ENCODE data around the gene GDPGP1.

GDPGP1 gene

DNA sequence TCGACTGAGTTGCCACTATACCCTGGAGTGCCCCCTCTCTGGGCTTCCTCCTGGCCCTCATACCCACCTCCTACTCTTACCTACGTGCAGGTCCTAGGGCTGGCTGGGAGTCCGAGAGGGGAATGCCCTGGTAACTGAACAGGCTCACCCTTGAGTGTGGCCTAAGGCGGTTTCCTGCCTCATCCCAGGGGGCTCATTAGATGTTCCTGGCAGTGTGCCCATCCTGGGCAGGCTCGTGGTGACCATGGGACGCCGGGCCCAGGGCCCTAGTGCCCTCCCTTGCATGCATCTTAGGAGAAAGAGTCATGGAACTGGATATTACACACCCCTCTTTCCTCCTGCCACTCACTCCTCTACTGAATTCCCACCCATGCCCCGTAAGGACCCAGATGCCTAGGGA lies 30.1 kb upstream of the GDPGP1 start:
- in situ Hi-C loops (cut with HindIII; ENCODE audit: low sequenced_read_pairs): no loop called here

DNA sequence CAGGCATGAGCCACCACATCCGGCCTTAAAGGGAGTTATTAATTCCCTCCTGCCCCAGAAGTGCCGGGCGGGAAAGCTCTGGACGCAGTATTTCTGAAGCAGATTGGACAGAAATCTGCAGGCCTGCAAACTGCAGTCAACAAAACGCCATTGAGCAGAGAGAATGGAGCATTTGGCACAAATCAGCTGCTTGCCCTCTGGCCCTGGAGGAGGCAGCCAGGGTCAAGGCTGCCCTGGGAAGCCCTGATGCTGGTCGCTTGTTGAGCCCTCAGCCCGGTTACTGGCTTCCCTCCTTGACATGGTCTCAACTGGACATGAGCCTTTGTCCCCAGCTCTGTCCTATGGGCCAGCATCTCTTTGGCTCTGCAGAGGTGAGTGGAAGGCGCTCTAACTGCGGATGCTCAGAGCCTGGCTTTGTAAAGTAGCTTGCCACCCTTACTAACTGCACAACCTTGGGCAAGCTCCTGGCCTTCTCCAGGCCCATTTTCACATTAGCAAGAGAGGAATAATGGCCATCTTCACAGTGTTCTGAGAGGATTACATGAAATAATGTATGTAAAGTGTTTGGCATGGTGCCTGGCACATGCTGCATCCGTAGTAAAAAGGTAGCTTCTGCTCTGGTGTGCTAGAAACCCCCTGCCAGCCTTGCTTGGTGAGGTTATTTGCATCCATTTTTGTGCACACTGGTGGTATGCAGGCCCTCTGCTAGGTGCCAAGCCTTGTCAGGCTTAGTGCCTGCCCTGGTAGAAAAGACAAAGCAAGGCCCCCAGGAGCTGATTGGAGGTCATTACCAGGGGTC lies 28.8 kb upstream of the GDPGP1 start:
- in situ Hi-C loops (cut with HindIII; ENCODE audit: low sequenced_read_pairs): no loop called here

DNA sequence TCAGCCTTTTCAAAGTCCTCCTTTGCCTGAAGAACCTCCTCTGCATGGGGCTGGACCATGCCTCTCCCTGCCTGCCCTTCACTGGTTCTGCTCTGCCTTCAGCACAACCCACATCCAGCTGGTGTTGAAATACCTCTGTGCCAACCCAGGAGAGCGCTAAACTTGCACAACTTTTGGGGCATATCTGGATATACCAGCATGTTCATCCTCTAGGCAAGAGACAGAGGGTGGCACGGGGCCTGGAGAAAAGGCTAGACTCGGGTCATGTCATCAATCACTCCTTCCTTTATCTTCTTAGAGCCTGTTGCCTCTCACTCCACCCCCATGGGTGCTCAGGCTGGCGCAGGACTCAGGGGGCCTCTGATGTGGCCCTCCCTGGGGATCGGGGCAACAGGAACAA lies 28.1 kb upstream of the GDPGP1 start:
- in situ Hi-C loops (cut with HindIII; ENCODE audit: low sequenced_read_pairs): no loop called here

DNA sequence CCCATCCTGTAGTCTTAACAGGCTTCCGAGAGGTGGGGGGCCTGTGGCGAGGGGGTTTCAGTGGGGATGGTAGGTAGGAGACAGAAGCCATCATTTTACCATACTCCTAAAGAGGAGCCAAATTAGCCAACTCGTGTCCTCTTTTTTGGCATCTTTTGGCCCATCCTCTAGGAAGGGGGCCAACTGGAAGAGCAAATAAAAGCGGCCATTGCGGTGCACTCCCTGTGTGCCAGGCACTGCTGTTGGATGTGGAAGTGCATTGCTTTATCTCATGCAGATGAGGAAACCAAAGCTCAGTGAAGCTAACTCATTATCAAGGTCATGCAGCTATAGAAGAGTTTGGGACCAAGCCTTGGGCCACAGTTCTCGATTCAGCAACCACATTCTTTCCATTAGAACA lies 26.8 kb upstream of the GDPGP1 start:
- in situ Hi-C loops (cut with HindIII; ENCODE audit: low sequenced_read_pairs): no loop called here

DNA sequence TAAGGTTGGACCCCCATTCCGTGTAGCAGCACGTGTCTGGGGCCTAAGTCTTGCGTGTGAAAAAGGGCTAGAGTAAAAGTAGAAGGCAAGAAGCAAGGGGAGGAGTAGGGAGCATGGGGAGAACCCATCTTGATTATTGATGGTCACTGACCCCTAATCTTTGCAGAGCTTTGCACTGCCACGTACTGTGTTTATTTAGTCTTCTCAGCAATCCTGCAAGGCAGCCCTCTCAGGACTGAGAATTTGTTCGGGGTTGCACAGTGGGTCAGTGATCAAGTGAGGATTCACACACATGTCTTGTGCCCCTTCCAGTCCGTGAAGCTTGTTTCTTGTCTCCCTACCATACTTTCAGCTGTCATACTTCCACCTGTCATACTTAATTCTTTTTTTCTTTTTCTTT lies 25.7 kb upstream of the GDPGP1 start:
- in situ Hi-C loops (cut with HindIII; ENCODE audit: low sequenced_read_pairs): no loop called here

DNA sequence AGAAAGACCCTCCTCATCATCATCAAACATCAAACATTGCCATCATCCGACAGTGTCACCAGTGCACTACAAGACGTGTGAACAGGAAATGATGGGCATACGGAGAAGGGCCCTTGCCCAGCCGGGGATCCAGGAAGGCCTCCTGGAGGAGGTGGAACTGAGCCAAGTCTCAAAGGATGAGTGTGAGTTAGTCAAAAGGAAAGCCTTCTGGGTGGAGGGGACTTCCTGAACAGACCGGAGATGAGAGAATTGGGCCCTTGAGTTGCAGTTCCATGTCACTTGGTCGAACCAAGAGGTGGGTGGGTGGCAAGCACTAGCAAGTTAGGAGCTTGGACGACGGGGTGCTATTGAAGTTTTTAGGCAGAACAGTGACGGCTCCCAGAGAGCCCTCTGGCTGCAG lies 24.4 kb upstream of the GDPGP1 start:
- in situ Hi-C loops (cut with HindIII; ENCODE audit: low sequenced_read_pairs): no loop called here

DNA sequence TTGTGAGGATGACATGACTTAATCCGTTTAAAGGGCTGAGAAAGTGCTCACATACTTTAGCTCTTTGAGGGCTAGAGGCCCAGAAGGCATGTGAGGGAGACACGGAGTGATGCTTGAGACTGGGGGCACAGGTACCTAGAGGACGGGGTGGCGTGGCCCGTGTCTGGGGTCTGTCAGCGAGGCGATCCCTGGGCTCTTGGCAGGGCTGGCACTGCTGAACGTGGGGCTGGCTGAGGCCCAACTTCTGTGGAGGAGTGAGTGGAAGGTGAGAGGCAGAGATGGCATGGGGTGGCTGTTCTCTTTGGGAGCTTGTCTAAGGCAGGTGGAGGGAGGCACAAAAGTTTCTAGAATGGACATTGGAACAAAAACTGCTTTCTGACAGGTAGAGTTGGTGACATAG lies 23.4 kb upstream of the GDPGP1 start:
- in situ Hi-C loops (cut with HindIII; ENCODE audit: low sequenced_read_pairs): loop anchor here (10.0 kb wide), 1 partner anchor 66 kb away; no protein-coding TSS in a partner anchor

DNA sequence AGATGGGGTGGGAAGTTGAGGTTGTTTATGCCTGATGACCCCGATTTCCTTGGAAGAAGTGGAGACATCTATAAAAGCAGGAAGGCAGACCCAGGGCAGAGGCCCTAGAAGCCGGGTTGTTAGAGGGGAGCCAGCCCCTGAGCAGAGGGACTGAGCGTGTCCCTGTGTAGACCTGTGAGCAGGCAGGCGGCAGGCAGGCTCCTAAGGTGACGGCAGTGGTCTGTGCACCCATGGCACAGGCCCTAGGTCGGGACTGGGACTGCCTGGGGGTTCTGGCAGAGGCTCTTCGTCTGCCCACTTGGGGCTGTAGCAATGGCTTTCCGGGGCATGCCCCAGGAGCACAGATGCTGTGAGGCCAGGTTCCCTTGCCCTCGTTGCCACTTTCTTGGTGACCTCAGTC lies 23.0 kb upstream of the GDPGP1 start:
- in situ Hi-C loops (cut with HindIII; ENCODE audit: low sequenced_read_pairs): loop anchor here (10.0 kb wide), 1 partner anchor 66 kb away; no protein-coding TSS in a partner anchor

DNA sequence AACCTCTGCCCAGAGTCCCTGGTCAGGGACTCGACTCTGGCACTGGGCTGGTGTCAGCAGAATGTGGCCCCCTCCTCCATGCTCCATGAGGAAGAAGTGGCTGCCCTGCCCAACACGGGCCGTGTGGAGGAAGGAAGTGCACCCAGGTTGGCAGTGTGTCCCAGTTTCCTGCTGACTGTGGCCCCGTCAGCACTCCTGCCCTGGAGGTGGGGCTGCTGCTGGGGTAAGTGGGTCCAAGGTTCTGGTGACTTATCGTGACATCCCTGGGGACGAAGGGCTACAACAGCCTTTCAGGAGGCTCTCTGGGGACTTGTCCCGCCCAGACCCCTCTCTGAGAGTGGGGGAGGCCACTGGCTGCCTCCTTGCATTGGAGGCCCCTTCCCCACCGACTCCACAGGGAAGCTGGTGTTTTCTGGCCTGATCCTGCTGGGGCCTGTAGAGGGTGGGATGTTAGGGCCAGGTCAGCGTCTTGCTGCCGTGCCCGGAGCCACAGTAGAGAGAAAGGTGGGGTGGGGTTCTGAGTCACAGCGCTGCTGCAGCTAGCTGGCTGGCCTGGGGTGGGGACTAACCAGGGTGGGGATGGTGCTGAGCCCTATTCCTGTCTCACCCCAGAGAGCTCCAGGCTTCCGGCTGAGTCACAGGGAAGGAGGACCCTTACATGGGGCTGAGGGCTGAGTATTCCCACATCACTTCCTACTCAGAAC lies 22.4 kb upstream of the GDPGP1 start:
- in situ Hi-C loops (cut with HindIII; ENCODE audit: low sequenced_read_pairs): loop anchor here (10.0 kb wide), 1 partner anchor 67 kb away; no protein-coding TSS in a partner anchor

DNA sequence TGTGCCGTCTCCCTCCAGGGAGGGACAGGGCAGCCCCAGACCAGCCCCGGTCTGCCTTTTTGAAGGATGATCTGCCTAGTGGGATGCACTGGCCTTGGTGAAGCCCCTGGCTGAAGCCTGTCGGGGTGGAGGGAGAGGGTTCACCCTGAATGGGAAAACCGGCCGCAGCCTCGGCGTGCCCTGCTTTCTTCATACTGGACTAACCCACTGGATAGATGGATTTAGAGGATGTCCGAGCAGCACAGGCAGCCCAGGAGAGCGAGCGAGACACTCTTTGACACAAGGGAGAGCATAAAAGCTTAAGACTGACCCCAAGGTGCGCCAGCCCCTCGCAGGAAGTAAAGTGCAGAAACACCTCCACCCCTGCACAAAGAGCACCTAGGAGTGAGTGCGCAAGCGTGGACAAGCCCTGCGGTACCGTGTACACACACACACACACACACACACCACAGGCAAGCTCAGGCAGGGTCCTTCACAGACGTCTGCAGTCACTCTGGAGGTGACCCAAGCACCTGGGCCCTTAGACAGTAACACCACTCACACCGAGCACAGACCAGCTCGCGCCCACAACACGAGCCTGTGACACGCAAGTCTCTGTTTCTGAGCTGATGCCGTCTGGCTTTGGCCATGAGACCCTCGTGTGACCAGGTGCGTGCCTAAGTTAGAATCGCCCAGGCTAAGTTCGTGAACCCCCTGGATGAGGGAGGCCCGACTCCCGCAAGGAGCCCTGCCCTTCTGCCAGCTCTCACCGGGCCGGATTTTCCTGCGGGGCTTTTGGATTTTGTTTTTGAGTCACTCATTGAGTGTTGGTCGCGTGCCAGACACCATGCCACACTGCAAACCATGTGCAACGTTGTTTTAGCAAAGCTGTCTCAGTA lies 21.5 kb upstream of the GDPGP1 start:
- in situ Hi-C loops (cut with HindIII; ENCODE audit: low sequenced_read_pairs): loop anchor here (10.0 kb wide), 1 partner anchor 68 kb away; no protein-coding TSS in a partner anchor

DNA sequence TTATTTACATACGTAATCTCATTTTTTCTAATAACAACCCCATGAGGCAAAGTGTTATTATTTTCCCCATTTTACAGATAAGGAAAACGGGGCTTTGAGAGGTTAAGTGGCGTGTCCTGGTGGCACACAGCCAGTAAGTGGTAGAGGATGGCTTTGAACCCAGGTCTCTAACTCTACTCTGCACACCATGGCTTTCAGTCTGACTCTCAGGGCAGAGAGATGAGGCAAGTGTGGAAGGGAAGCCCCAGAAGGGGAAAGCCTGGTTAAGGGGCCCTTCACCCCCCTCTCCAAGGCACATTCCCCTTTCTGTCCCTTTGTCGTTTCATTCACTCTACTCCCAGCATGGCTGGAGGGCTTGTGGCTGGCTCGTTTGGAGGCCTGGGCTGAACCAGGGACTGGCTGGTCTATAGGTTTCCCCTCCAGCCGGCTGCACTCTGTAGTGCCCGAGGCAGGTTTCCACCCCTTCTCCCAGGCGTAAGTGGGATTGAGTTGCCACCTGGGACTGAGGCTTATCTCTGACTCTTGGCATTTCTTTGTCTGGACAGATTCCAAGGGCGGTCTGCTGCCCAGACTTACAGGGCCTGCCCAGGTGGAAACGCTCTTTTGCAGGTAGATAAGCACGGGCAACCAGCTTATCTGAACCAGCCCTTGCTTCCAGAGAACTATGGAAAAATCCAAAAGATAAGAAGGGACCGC lies 20.7 kb upstream of the GDPGP1 start:
- in situ Hi-C loops (cut with HindIII; ENCODE audit: low sequenced_read_pairs): loop anchor here (10.0 kb wide), 1 partner anchor 68 kb away; no protein-coding TSS in a partner anchor

DNA sequence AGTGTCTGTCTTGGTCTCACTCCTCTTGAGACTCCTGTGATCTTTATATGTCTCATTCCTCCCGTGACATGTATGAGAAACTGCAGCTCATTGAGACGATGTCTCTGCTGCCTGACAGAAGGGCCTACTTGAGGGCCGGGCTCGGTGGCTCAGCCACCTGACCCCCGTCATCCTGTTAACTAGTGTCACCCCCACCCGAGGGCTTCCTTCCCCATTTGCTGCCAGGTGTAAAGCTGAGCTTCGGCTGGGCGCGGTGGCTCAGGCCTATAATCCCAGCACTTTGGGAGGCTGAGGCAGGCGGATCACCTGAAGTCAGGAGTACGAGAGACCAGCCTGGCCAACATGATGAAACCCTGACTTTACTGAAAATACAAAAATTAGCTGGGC lies 20.2 kb upstream of the GDPGP1 start:
- in situ Hi-C loops (cut with HindIII; ENCODE audit: low sequenced_read_pairs): loop anchor here (10.0 kb wide), 1 partner anchor 69 kb away; no protein-coding TSS in a partner anchor

DNA sequence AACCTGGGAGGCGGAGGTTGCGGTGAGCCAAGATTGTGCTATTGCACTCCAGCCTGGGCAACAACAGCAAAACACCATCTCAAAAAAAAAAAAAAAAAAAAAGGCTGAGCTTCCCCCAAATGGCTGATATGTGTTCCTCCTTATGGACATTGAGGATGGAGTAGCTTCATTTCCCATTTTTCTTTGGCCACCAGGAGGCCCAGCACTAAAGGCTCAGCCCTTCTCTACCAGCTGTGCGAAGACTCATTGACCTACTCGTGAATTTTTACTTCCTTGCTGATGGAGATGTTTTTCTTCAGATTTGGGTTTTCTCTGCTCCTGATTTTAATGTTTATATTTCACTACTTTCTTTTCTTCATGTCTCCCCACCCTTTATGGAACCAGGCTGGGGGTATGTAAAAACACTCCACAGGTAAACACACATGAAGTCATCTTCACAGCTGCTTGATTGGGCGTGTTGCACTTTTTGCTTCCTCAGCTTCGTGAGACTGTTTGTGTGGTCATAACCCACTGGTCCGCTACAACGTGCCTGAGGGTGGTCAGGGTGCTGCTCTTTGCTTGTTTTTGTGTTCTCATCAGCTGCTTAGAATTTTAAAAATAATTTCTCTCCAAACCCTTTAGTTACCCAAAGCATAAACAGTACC lies 19.3 kb upstream of the GDPGP1 start:
- in situ Hi-C loops (cut with HindIII; ENCODE audit: low sequenced_read_pairs): loop anchor here (10.0 kb wide), 1 partner anchor 70 kb away; no protein-coding TSS in a partner anchor

DNA sequence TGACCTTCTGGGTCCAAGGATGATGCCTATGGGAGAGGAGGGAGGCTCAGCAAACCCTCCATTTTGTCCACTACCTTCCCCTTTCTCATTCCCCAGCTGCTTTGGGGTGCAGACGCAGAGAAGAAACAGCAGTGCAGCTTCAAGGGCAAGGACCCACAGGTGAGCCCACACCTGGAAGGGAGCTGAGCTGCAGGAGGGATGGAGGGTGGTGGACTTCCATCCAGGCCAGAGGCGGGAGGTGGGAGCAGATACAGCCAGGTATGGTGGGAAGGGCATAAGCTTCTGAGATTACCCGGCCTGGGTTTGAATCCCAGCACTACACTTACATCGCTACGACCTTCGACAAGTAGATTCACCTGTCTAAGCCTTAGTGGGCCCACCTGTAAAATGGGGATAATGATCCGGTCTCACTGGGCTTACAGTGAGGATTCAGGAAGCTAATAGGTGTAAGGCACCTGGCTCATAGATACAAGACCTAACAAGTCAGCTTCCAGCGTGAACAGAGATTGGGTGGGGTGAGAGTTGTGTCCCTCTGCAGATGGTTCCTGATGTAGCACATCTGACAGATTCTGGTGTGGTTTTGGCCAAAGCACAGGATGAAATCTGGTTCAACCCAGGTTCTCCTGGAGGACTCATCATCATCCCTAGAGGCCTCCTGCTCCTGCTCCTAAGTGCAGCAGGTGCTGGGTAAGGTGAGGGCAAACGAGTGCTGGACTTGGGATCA lies 16.2 kb upstream of the GDPGP1 start:
- in situ Hi-C loops (cut with HindIII; ENCODE audit: low sequenced_read_pairs): loop anchor here (10.0 kb wide), 1 partner anchor 73 kb away; no protein-coding TSS in a partner anchor

DNA sequence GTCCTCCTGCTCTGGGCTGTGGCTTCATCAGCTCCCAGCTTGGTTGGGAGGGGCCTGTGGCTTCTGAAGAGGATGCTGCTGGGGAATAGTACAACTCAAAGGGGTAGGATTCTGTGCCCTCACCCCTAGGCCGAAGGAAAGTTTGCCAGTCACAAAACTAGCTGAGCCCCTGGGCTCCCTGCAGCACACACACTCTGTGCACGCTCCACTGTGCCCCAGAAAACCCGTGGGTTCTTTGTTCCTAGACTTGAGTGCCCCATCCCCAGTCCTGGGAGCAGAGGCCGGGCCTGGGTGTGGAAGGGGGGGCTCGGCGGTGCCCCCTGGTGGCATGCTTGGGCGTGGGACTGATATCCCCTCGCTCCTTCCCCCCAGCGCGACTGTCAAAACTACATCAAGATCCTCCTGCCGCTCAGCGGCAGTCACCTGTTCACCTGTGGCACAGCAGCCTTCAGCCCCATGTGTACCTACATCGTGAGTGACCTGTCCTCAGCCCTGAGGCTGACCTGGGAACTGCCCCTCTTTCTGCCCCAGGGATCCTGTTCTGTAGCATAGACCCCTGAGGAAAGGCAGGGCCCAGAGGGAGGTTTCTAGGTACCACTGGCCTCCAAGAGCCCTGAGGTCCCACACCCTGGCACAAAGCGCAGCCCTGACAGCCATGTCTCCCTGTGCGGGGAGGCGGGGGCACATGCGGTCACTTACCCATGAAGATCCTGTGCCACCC lies 14.4 kb upstream of the GDPGP1 start:
- in situ Hi-C loops (cut with HindIII; ENCODE audit: low sequenced_read_pairs): loop anchor here (10.0 kb wide), 1 partner anchor 75 kb away; no protein-coding TSS in a partner anchor

DNA sequence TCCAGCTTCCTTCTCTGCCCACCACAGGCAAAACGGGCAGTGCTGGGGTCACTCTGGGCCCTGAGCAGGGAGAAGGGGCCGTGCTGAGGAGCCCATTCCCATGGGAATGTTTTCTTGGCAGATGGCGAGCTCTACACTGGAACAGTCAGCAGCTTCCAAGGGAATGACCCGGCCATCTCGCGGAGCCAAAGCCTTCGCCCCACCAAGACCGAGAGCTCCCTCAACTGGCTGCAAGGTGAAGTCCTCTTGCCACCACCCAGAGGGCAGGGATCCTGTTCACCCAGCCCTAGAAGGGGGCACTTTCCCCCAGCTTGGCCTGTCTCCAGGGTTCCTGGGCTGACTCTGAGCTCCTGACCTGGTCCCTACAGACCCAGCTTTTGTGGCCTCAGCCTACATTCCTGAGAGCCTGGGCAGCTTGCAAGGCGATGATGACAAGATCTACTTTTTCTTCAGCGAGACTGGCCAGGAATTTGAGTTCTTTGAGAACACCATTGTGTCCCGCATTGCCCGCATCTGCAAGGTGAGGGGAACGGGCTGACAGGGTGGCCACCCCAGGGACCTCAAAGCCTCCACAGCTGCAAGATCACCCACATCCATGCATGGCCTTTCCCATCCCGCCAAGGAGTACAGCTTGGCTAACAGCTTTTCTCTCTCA lies 12.6 kb upstream of the GDPGP1 start:
- in situ Hi-C loops (cut with HindIII; ENCODE audit: low sequenced_read_pairs): no loop called here

DNA sequence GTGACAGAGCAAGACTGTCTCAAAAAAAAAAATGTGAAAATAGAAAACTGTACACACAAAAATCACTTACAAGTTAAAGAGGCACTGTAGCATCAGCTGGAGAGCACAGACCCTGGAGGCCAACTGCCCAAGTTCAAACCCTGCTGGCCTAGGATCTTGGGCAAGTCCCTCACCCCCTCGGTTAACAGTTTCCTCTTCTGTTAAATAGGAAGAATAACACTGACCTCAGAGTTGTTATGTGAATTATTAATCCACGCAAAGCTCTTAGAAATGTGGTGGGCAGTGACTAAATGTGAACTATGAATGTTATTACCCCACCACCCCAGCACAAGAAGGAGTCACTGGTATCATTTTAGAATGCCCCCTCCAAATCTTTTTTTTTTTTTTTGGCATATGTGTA lies 11.5 kb upstream of the GDPGP1 start:
- in situ Hi-C loops (cut with HindIII; ENCODE audit: low sequenced_read_pairs): no loop called here
